ENCODE results near the gene DNAJB6. TPM values are rescaled to one million over a fixed set of nuclear protein-coding genes. Genes with fewer than 3 reads are reported as not detected.

The DNAJB6 gene
- polyA plus RNA-seq, 1 experiment = 188 TPM

- no peak for DNase-seq (ENCODE audit: low read depth, low spot score)
- ChIA-PET POLR2A (interaction anchor here (0.6 kb wide), 1 partner anchor 461 kb away, joined by 5 read pairs; no protein-coding TSS in a partner anchor), CTCF (interaction anchor here (1.1 kb wide), 1 partner anchor 26 kb away, joined by 3 read pairs; no protein-coding TSS in a partner anchor)
- Histone ChIP-seq H3K27me3 (ENCODE audit: control insufficient read depth, insufficient read depth, low read length) (no peaks in the 10 kb centered on the region), H3K27ac (ENCODE audit: low read depth, low read length) (peak overlapping the region; percentile 21), H3K4me3 (ENCODE audit: low read depth, low read length) (no peak overlapping the region), H3K9me3 (ENCODE audit: control insufficient read depth, insufficient read depth, low read length) (peaks cover 28% of the 10 kb centered on the region; the same call in 1 of the 2 replicates)
- no peak for TF ChIP-seq CTCF (IDR thresholded peaks at IDR 0.05; ENCODE audit: low read depth, low read length)
These were observed 75.8 kb downstream of the DNAJB6 start for GRCh38 chr7:157412491-157413180.

GRCh38 chr7:157413881-157414701 lies 77.3 kb downstream of the DNAJB6 start:
- H3K4me3 ChIP-seq (ENCODE audit: low read depth, low read length) = no peak overlapping the region
- peaks cover 24% of the 10 kb centered on the region; the same call in 1 of the 2 replicates for H3K9me3 ChIP-seq (ENCODE audit: control insufficient read depth, insufficient read depth, low read length)
- CTCF ChIA-PET = interaction anchor here (1.2 kb wide), 1 partner anchor 26 kb away, joined by 3 read pairs; no protein-coding TSS in a partner anchor
- H3K27ac ChIP-seq (ENCODE audit: low read depth, low read length) = no peak overlapping the region
- H3K27me3 ChIP-seq (ENCODE audit: control insufficient read depth, insufficient read depth, low read length) = no peaks in the 10 kb centered on the region
- POLR2A ChIA-PET = no interaction called here
- no peak for TF ChIP-seq CTCF (IDR thresholded peaks at IDR 0.05; ENCODE audit: low read depth, low read length)
- DNase-seq (ENCODE audit: low read depth, low spot score) = no peak

- no peaks in the 10 kb centered on the region for H3K27me3 ChIP-seq (ENCODE audit: control insufficient read depth, insufficient read depth, low read length)
- no peak overlapping the region for H3K27ac ChIP-seq (ENCODE audit: low read depth, low read length)
- CTCF ChIA-PET = no interaction called here
- DNase-seq (ENCODE audit: low read depth, low spot score) = no peak
- POLR2A ChIA-PET = no interaction called here
- TF ChIP-seq CTCF (IDR thresholded peaks at IDR 0.05; ENCODE audit: low read depth, low read length) = no peak
- H3K4me3 ChIP-seq (ENCODE audit: low read depth, low read length) = no peak overlapping the region
- H3K9me3 ChIP-seq (ENCODE audit: control insufficient read depth, insufficient read depth, low read length) = peaks cover 19% of the 10 kb centered on the region; the same call in 1 of the 2 replicates
These were observed 77.9 kb downstream of the DNAJB6 start for GRCh38 chr7:157414702-157415096.

GRCh38 chr7:157415486-157415885 lies 78.7 kb downstream of the DNAJB6 start:
- ChIA-PET CTCF (no interaction called here), POLR2A (no interaction called here)
- TF ChIP-seq CTCF (IDR thresholded peaks at IDR 0.05; ENCODE audit: low read depth, low read length) = no peak
- Histone ChIP-seq H3K27me3 (ENCODE audit: control insufficient read depth, insufficient read depth, low read length) (no peaks in the 10 kb centered on the region), H3K9me3 (ENCODE audit: control insufficient read depth, insufficient read depth, low read length) (peaks cover 11% of the 10 kb centered on the region; the same call in 1 of the 2 replicates), H3K27ac (ENCODE audit: low read depth, low read length) (no peak overlapping the region), H3K4me3 (ENCODE audit: low read depth, low read length) (no peak overlapping the region)
- DNase-seq (ENCODE audit: low read depth, low spot score) = no peak

- peaks cover 7% of the 10 kb centered on the region; the same call in 1 of the 2 replicates for H3K9me3 ChIP-seq (ENCODE audit: control insufficient read depth, insufficient read depth, low read length)
- no peak overlapping the region for H3K4me3 ChIP-seq (ENCODE audit: low read depth, low read length)
- H3K27me3 ChIP-seq (ENCODE audit: control insufficient read depth, insufficient read depth, low read length) = no peaks in the 10 kb centered on the region
- ChIA-PET POLR2A (no interaction called here), CTCF (no interaction called here)
- H3K27ac ChIP-seq (ENCODE audit: low read depth, low read length) = no peak overlapping the region
- DNase-seq (ENCODE audit: low read depth, low spot score) = no peak
- TF ChIP-seq CTCF (IDR thresholded peaks at IDR 0.05; ENCODE audit: low read depth, low read length) = no peak
These were observed 79.2 kb downstream of the DNAJB6 start for GRCh38 chr7:157416011-157416410.
